Stimulated activated CD4-positive, alpha-beta T cell treated with anti-CD3 and anti-CD28 coated beads, Interleukin-2, amount 100 ng/mL, for 4 hours (primary cell): ENCODE results near the gene MAP2K3.

ENCODE experiments used
- DNase-seq: peaks from one replicate; pipeline ENCODE4 v3.0.0-alpha.2; 2020; ENCODE audit warnings: low read depth

MAP2K3 gene

GRCh38 chr17:21284319-21285163 lies at the start of gene MAP2K3:
Gene MAP2K3 (plus strand): TSS chr17:21284711. CDS start chr17:21284921, 210 bp downstream.
- peak; percentile 95 for DNase-seq

DNA sequence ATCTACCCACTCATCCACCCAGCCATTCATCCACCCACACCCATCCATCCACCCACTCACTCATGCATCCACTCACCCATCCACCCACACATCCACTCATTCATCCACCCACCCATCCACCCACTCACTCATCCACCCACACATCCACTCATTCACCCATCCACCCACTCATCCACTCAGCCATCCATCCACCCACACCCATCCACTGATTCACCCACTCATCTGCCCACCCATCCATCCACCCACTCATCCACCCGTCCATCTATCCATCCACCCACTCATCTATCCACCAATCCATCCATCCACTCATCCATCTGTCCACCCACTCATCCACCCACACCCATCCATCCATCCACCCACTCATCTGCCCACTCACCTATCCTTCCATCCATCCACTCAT lies 48.6 kb upstream of the MAP2K3 start:
- DNase-seq: peak; percentile 13

GRCh38 chr17:21239680-21240368 lies 44.7 kb upstream of the MAP2K3 start:
- no peak for DNase-seq

DNA sequence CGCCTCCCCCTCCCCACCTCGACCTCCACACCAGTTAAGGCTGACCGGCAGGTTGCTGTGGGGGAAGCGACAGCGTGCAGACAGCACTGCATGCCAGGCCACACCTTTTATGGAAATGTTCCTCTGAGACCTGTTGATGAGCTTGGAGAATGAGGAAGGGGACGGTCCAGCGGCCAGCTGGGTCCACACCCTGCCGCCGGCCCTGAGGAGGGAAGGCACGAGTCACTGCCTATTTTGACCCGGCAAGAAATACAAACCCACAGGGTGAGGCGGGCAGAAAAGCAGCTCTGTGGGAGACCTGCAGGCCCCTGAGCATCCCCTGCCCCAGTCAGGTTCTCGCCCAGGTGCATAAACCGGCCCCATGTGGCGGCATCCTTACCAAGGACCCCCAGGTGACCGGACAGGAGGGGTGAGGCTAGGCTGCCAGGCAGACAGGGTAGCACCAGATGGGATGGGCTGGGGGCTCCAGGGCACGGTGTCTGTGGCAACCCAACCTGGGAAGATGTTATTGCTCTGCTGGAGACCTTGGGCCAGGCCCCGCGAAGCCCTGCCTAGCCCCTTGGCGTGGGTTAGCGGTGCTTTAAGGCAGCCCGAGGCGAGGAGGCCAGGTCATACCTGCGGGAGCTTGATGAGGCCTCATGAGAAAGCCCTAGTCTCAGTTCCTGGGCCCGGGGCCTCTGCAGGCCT lies 44.0 kb upstream of the MAP2K3 start:
- no peak for DNase-seq

GRCh38 chr17:21241564-21241963 lies 42.9 kb upstream of the MAP2K3 start:
- DNase-seq: no peak

DNA sequence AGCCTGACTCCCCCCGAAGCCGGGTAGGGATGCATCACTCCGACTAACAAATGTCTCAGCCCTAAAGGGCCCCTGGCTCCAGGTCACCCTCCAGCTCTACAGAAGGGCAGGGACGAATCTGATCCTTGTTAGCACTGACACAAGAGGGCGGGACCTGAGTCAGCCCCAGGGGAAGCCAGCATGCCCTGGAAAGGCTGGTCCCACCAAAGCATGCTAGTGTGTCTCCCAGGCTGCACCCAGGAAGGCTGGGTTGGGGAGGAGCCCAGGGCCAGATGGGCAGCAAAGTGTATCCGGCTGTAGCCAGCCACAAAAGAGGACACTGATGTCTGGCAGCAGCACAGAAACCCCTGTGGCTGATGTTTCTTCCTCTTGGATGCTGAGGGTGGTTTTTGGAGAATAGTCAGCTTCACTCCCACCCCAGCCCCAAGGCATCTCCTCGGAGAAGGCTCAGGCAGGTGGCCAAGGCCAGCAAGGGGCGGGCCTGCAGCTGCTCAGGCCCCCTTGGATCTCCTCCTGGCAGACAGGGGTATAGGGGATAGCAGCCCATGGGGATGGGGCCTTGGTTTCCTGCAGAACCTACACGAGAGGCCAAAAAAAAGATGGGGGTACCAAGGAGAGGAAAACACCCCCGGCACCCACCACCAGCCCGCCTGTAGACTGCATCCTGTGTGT lies 42.3 kb upstream of the MAP2K3 start:
- no peak for DNase-seq

DNA sequence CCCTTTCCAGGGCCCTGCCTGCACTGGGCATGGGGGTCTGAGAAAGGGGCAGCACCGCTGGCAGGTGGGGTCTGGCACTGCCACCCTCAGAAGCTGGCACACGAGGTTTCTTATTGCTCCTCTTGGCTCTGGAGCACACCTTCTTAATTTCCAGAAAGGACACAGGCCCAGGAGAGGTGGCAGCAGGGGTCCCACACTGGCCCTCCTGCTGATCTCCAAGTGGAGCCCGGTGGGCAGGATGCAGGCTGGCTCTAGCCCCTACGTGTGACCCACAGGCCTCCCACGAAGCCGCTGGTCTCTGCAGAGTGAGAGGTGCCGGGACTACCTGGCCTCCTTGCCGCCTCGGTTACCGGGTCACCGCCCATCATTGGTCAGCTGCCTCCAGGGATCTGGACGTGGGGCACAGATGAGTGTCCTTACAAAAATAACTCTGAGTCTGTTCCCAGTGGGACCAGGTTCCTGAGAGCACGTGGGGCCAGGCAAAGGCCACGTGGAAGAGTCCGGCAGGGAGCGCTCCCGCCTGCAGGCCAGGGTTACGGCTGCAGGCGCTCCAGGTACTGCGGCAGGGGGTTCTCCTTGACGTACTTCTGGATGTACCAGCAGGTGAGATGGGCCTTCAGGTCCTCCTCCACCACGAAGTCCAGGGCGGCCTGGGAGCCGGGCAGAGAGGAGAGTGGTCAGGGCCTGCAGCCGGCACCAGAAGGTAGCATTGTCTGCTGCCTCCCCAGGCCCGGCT lies 41.6 kb upstream of the MAP2K3 start:
- no peak for DNase-seq

DNA sequence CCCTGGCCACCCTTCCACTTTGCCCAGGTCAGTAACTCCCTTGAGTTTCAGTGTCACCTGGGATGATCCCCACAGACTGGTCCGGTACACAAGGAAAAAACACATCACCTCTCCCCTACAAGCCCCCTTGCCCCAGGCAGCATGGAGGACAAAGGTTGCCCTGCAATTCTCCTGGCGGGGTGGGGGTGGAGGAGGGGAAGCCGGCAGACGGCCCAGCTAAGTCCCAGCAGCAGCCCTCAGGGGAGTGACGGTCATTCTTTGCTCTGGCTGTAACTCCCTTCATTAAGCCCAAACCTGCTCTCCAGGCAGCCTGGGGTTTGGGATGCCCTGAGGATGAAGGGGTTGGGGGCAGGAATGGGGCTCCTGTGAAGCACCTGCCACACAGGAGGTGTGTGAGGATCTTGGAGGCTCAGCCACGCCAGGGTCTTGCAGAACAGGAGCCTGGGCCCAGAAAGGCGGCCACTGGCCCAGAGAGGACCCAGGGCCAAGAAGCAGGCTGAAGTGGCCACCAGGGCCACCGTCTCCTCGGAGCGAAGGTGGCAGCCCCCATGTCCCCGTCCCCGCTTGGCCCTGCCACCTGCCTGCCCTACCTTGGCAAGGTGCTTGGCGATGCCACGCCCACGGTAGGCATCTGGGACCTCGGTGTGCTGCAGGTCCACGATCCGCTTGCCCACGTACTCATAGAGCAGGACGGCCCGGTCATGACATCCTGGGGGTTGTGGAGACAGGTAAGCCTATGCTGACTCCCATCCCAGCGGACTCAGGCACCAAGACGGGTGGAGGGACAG lies 40.8 kb upstream of the MAP2K3 start:
- no peak for DNase-seq

GRCh38 chr17:21245639-21246084 lies 38.8 kb upstream of the MAP2K3 start:
- DNase-seq: no peak

DNA sequence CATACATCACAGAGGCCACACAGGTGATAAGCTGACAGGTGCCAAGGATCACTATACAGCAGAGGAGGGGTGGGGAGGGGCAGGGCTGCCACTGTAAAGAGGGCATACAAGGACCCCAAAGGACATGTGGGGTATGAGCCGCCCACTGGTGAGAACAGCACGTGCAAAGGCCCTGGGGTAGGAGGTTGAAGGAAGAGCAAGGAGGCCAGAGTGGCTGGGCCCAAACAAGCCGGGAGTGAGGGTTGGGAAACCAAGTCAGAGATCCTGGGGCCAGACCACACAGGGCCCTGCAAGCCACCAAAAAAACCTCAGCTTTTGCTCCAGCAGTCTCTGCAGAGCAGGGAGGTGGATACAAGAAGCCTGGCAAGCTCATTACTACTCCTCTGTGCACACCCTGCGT lies 37.8 kb upstream of the MAP2K3 start:
- no peak for DNase-seq

GRCh38 chr17:21247552-21248258 lies 36.8 kb upstream of the MAP2K3 start:
- no peak for DNase-seq

- DNase-seq: no peak
These were observed 36.0 kb upstream of the MAP2K3 start for GRCh38 chr17:21248500-21248899.

DNA sequence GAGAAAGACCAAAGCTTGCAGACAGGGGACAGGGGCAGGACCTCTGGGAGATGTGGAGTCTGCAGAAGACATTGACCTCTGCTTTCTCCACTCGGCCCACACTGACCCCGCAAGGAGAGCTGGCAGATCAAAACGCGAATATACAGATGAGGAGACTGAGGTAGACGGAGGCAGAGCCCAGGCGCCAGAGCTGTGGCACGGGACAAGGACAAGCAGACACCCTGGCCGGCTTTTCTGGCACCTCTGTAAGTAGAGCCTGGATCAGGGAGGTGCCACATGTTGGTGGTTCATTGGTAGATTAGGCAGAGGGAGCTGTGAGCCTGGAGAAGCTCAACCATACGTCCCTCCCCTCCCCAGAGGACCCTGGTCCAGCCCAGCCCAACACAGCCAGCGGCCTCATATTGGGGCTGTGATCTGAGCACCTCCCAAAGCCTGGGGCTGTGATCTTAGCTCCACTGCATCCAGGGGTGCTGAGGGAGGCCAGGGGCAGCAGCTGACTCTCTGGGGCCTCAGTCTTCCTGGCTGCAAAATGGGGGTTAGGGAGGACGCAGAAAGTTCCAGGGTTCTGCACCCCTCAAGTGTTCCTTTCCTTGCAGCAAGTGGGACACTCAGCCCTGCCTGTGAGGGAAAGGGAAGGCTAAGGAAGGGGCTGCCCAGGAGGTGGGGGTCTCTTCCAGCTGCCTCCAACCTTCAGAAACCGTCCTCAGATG lies 35.3 kb upstream of the MAP2K3 start:
- DNase-seq: no peak

DNA sequence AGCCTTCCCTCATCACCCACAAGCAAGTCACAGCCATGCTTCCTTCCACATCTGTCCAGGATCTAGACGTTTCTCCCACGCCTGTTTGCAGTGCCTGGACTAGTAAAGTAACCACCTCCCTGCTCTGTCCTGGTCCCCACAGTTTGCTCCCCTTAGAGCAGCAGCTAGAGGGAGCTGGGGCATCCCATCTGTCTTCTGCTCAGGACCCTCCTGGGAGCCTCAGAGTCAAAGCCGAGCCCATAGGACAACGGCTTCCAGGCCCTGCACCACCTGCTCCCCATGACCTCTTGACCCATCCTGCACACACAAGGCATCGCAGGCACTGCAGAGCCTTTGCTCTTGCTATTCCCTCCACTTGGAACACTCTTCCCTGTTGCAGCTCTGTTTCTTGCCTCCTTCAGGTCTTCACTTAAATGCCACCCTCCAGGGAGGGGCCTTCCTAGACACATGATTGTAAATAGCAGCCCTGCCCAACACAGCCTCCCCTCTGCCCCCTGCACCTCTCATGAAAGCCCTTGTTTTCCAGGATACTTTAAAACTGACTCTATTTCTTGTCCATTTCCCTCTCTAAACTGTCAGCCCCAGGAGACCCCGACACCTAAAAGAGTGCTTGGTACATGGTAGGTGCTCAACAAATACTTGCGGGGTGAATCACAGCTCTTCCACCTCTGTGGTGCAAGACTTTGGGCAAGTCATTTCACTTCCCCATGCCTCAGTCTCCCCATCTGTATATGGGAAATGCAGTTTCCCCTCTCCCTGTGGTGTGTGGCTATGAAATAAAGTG lies 34.4 kb upstream of the MAP2K3 start:
- DNase-seq: no peak

GRCh38 chr17:21250854-21251253 lies 33.7 kb upstream of the MAP2K3 start:
- DNase-seq: no peak

GRCh38 chr17:21251337-21252010 lies 33.0 kb upstream of the MAP2K3 start:
- no peak for DNase-seq

GRCh38 chr17:21252289-21252795 lies 32.2 kb upstream of the MAP2K3 start:
- DNase-seq: no peak
